Measurements from ENCODE around the gene KCTD6. TPM values are rescaled to one million over a fixed set of nuclear protein-coding genes. Genes with fewer than 3 reads are reported as not detected.

Gene KCTD6
- total RNA-seq, 1 donor from 2014 or later = 11.9 TPM

DNA sequence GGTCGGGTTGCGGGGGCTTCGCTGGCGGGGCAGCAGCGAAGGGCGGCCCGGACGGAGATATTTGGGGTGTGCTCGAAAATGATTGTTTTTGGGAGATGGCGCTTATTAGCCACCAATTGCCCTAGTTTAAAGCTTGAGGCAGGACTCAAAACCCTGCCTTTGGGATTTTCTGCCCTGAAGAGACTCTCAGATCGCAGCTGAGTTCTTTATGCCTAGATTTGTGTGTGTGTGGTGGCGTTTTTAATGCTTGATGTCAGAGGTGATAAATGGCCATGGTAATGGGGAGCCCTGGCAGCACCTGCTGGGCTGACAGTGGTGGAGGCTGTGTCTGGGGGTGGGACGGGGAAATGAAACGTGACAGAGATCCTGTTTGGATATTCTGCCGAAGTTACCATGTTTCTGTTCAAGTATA, 604 bp downstream of the KCTD6 start:
- Mint-ChIP-seq H3K36me3 (ENCODE audit: low read depth, unreplicated experiment) (peaks cover 8% of the 10 kb centered on the region), H3K4me1 (ENCODE audit: unreplicated experiment) (peaks cover 17% of the 10 kb centered on the region)

DNA sequence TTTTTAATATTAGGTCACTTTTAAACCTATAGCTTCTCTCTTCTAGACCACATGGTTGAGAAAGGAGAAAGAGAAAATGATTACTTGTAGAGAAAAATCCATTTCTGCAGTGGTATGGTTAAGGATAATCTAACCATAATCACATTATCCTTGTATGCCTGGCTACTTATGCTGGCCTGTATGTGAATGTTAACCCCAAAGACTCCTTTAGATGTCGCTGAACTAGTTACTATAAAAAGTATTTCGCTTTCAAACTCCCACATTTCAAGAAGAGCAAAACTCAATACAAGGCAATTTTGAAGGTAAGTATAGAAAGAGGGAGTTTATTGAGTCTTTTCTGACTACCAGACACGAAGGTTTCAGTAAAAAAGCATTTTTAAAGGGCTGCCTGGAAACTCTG, 2.2 kb downstream of the KCTD6 start:
- H3K4me1 Mint-ChIP-seq (ENCODE audit: unreplicated experiment) = peaks cover 17% of the 10 kb centered on the region
- peaks cover 8% of the 10 kb centered on the region for H3K36me3 Mint-ChIP-seq (ENCODE audit: low read depth, unreplicated experiment)
- no peak for DNase-seq (ENCODE audit: low spot score)
- H3K9me3 Mint-ChIP-seq (ENCODE audit: unreplicated experiment) = no peaks in the 10 kb centered on the region
- H3K27ac Mint-ChIP-seq (ENCODE audit: unreplicated experiment) = no peak overlapping the region
- TF ChIP-seq, protein P1, sequence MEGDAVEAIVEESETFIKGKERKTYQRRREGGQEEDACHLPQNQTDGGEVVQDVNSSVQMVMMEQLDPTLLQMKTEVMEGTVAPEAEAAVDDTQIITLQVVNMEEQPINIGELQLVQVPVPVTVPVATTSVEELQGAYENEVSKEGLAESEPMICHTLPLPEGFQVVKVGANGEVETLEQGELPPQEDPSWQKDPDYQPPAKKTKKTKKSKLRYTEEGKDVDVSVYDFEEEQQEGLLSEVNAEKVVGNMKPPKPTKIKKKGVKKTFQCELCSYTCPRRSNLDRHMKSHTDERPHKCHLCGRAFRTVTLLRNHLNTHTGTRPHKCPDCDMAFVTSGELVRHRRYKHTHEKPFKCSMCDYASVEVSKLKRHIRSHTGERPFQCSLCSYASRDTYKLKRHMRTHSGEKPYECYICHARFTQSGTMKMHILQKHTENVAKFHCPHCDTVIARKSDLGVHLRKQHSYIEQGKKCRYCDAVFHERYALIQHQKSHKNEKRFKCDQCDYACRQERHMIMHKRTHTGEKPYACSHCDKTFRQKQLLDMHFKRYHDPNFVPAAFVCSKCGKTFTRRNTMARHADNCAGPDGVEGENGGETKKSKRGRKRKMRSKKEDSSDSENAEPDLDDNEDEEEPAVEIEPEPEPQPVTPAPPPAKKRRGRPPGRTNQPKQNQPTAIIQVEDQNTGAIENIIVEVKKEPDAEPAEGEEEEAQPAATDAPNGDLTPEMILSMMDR (IDR thresholded peaks at IDR 0.05; ENCODE audit: unreplicated experiment) = no peak
- H3K4me3 Mint-ChIP-seq (ENCODE audit: unreplicated experiment) = no peak overlapping the region
- H3K27me3 Mint-ChIP-seq (ENCODE audit: unreplicated experiment) = peaks cover 1% of the 10 kb centered on the region

More for the DNA sequence above, 604 bp downstream of the KCTD6 start:
- Mint-ChIP-seq H3K9me3 (ENCODE audit: unreplicated experiment) (no peaks in the 10 kb centered on the region), H3K27me3 (ENCODE audit: unreplicated experiment) (peaks cover 6% of the 10 kb centered on the region), H3K4me3 (ENCODE audit: unreplicated experiment) (peak overlapping the region; percentile 96), H3K27ac (ENCODE audit: unreplicated experiment) (peak overlapping the region; percentile 67)
- TF ChIP-seq, protein P1 (IDR thresholded peaks at IDR 0.05; ENCODE audit: unreplicated experiment) = no peak
- peak; percentile 12 for DNase-seq (ENCODE audit: low spot score)

DNA sequence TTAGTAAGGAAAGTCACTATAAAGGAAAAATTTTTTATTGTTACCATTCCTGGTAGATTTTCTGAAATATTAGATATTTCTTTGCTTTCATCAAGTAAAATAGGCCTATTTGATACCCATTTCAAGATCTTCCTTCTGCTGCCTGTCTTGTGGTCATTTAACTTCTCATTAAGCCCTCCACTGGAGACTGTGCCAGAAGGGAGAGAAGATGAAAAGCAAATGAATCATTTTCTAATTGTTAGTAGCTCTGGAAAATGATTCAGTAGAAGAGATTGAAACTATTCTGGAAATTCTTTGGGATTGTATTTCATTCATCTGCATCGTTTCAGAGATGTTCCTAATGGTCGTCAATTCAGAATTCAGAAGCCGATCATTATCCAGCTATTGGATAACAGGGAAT, 3.2 kb downstream of the KCTD6 start:
- Mint-ChIP-seq H3K4me1 (ENCODE audit: unreplicated experiment) (peaks cover 17% of the 10 kb centered on the region), H3K27ac (ENCODE audit: unreplicated experiment) (no peak overlapping the region), H3K9me3 (ENCODE audit: unreplicated experiment) (no peaks in the 10 kb centered on the region), H3K27me3 (ENCODE audit: unreplicated experiment) (no peaks in the 10 kb centered on the region), H3K36me3 (ENCODE audit: low read depth, unreplicated experiment) (peaks cover 8% of the 10 kb centered on the region), H3K4me3 (ENCODE audit: unreplicated experiment) (no peak overlapping the region)
- TF ChIP-seq, protein P1 (IDR thresholded peaks at IDR 0.05; ENCODE audit: unreplicated experiment) = no peak
- DNase-seq (ENCODE audit: low spot score) = no peak

DNA sequence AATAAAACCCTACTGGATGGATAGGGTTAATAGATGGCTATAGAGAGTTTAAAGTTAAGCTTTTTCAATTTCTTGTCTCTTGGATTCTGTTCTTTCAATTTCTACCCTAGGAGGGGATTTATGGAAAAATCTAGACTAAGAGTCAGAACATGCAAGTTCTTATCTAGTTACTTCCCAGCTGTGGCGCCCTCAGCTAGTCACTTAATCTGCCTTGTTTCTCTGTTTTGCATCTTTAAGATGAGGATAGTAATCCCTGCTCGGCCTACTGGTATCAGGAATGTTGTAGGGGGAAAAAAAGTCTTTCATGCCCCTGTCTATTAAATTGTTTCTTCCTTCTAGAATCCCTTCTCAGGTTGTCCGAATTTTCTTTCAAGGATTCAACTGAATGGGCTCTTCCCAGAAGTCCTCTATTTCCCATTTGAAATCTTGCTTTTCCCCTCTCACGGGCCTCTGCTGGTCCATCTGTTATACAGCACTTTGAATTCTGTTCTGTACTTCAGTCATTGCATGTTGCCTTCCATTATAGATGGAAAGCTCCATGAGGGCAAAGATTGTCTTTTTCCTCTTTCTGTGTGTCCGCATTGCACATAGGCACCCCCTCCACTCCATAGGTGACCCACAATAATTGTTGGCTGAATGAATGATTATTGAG, 4.4 kb downstream of the KCTD6 start:
- TF ChIP-seq, protein P1 (IDR thresholded peaks at IDR 0.05; ENCODE audit: unreplicated experiment) = no peak
- no peaks in the 10 kb centered on the region for H3K27me3 Mint-ChIP-seq (ENCODE audit: unreplicated experiment)
- no peak for DNase-seq (ENCODE audit: low spot score)
- H3K9me3 Mint-ChIP-seq (ENCODE audit: unreplicated experiment) = no peaks in the 10 kb centered on the region
- H3K36me3 Mint-ChIP-seq (ENCODE audit: low read depth, unreplicated experiment) = peaks cover 8% of the 10 kb centered on the region
- H3K27ac Mint-ChIP-seq (ENCODE audit: unreplicated experiment) = no peak overlapping the region
- H3K4me1 Mint-ChIP-seq (ENCODE audit: unreplicated experiment) = peaks cover 11% of the 10 kb centered on the region
- no peak overlapping the region for H3K4me3 Mint-ChIP-seq (ENCODE audit: unreplicated experiment)

DNA sequence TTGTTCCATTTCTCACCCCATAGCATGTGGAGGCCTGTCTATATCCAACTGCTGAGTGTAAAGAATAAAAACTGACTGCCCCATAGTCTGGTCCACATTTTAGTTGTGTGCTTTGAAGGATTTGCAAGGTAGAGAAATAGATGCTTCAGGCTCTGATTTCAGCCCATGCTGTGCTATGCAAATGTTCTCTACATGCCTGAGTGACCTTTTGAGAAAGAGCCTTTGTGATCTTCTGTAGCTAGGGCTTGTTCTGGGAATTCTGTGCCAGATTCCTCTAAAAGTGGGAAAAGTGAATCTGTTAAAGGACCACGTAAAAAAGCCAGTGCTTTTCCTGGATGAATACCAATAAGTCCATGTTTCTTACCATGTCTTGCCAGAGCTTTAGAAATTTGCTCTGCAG, 5.2 kb downstream of the KCTD6 start:
- DNase-seq (ENCODE audit: low spot score) = no peak
- TF ChIP-seq, protein P1 (IDR thresholded peaks at IDR 0.05; ENCODE audit: unreplicated experiment) = no peak
- Mint-ChIP-seq H3K36me3 (ENCODE audit: low read depth, unreplicated experiment) (peaks cover 10% of the 10 kb centered on the region), H3K27ac (ENCODE audit: unreplicated experiment) (no peak overlapping the region), H3K4me3 (ENCODE audit: unreplicated experiment) (no peak overlapping the region), H3K9me3 (ENCODE audit: unreplicated experiment) (no peaks in the 10 kb centered on the region), H3K27me3 (ENCODE audit: unreplicated experiment) (no peaks in the 10 kb centered on the region), H3K4me1 (ENCODE audit: unreplicated experiment) (peaks cover 9% of the 10 kb centered on the region)

All from endothelial cell (in vitro differentiated cells).